Cardiac fibroblast (primary cell): Measurements from ENCODE around the gene SCAMP1.
"Not testable (repeated sequence)": the region's sequence is repeated elsewhere in the genome, so short reads cannot be mapped to it uniquely, and the experiment has no call there.

Experiments
- DNase-seq, 2 donors: peaks; one replicate each; pipeline versions ENCODE4 v3.0.0 to v3.0.0-alpha.2; 2010; ENCODE audit warnings: low read depth in 2 of 2
- H3K4me3 ChIP-seq, 2 donors: replicated peaks in 1 of 2; 1 replicate in 1 of 2; 2 replicates in 1 of 2; pipeline ENCODE4 v1.5.1; 2011; ENCODE audit warnings: low read depth in 2 of 2, low read length in 2 of 2, mild to moderate bottlenecking in 2 of 2, moderate library complexity in 1 of 2
- TF ChIP-seq, protein P1 (sequence below): IDR thresholded peaks from one replicate; pipeline ENCODE4 v1.5.1; 2011; ENCODE audit warnings: low read depth, mild to moderate bottlenecking, low read length, inconsistent platforms

Gene SCAMP1

GRCh38 chr5:78339617-78340436, 20.6 kb upstream of the SCAMP1 start:
- no peak for DNase-seq
- TF ChIP-seq, protein P1, sequence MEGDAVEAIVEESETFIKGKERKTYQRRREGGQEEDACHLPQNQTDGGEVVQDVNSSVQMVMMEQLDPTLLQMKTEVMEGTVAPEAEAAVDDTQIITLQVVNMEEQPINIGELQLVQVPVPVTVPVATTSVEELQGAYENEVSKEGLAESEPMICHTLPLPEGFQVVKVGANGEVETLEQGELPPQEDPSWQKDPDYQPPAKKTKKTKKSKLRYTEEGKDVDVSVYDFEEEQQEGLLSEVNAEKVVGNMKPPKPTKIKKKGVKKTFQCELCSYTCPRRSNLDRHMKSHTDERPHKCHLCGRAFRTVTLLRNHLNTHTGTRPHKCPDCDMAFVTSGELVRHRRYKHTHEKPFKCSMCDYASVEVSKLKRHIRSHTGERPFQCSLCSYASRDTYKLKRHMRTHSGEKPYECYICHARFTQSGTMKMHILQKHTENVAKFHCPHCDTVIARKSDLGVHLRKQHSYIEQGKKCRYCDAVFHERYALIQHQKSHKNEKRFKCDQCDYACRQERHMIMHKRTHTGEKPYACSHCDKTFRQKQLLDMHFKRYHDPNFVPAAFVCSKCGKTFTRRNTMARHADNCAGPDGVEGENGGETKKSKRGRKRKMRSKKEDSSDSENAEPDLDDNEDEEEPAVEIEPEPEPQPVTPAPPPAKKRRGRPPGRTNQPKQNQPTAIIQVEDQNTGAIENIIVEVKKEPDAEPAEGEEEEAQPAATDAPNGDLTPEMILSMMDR: no peak
- no peak overlapping the region for H3K4me3 ChIP-seq

DNA sequence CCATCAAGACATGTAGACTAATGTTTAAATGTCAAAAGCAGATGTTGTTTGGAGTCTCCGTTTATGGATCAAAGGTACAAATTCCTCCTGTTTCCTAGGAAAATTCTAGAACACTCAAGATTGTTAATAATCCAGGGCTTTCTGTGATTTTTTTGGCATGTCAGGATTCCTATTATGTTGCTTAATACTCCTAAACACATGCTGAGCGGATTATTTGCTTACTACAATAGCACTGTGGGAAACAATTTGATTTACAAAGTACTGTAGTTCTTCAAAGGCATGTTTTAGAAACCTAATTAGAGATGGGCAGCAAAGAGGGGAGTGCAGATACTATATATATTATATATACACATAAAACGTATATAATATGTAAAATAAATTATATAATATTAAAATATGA, 19.0 kb upstream of the SCAMP1 start:
- TF ChIP-seq, protein P1: no peak
- DNase-seq: no peak

GRCh38 chr5:78345485-78345884, 14.9 kb upstream of the SCAMP1 start:
- TF ChIP-seq, protein P1: no peak
- H3K4me3 ChIP-seq: no peak overlapping the region
- peak; percentile 51 to 65 for DNase-seq

More for the DNA sequence above, 19.0 kb upstream of the SCAMP1 start:
- no peak overlapping the region for H3K4me3 ChIP-seq

- no peak overlapping the region for H3K4me3 ChIP-seq
- DNase-seq: no peak
- TF ChIP-seq, protein P1: no peak
Observed at GRCh38 chr5:78353520-78353919, 6.9 kb upstream of the SCAMP1 start.

- TF ChIP-seq, protein P1: no peak
- no peak for DNase-seq
- H3K4me3 ChIP-seq: no peak overlapping the region
Observed at GRCh38 chr5:78354066-78354670, 6.2 kb upstream of the SCAMP1 start.

DNA sequence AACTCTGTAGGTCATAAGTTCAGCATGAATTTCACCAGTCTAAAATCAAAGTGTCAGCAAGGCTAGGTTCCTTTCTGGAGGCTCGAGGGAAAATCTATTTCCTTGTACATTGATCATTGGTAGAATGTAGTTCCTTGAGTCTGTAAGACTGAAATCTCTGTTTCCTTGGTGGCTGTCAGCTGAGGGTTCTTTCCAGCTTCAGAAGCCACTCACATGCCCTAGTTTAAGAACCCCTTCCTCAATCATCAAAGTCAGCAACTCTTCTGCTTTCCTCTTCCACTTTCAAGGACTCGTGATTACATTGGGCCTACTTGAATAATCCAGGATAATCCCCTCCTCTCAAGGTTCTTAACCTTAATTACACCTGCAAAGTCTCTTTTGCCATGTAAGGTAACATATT, 4.9 kb upstream of the SCAMP1 start:
- TF ChIP-seq, protein P1: no peak
- DNase-seq: no peak
- no peak overlapping the region for H3K4me3 ChIP-seq

DNA sequence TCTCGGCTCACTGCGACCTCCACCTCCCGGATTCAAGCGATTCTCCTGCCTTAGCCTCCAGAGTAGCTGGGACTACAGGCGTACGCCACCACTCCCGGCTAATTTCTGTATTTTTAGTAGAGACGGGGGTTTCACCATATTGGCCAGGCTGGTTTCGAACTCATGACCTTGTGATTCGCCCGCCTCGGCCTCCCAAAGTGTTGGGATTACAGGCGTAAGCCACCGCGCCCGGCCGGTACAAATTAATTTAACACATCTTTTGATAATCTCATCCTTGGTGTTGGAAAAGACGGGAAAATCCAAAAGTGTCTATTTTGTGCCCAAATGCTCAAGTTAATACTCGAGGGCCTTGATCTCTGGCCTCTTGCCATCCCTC, 974 bp upstream of the SCAMP1 start:
- peak overlapping the region; percentile 76 to 97 for H3K4me3 ChIP-seq
- DNase-seq: not testable (repeated sequence)
